ENCODE data around the gene CERKL.
A peak's percentile ranks its signal among the peaks of the same experiment; 100 is the strongest.

CERKL gene

DNA sequence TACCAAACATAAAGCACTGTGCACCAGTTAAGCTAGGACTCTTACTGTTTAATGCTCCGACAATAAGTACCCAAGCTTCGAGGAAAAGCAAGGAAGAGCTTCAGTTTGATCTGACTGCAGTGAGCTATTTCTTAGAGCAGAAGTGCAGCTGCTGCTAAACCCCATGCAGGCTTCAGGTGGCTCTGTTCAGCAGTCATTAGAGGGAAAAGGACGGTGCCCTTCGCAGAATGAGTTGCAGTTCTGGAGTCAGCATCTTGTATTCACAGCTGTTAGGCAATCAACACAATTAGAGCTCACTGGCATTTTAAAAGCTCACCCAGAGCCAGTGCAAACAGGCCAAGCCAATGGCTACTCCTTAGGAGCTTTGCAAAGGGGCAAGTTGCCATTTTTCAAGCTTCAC, 1.5 kb upstream of the CERKL start:
- no peak for DNase-seq (ENCODE audit: low read depth)
- no peak for TF ChIP-seq CTCF (conservative IDR thresholded peaks at IDR 0.05; ENCODE audit: low read depth, low read length)
- H3K4me3 ChIP-seq (ENCODE audit: low read depth, low read length) = no peak overlapping the region

GRCh38 chr2:181657379-181657778, 474 bp upstream of the CERKL start:
- DNase-seq (ENCODE audit: low read depth) = no peak
- H3K4me3 ChIP-seq (ENCODE audit: low read depth, low read length) = no peak overlapping the region
- no peak for TF ChIP-seq CTCF (conservative IDR thresholded peaks at IDR 0.05; ENCODE audit: low read depth, low read length)

GRCh38 chr2:181655519-181655918, 1.4 kb downstream of the CERKL start:
- TF ChIP-seq CTCF (conservative IDR thresholded peaks at IDR 0.05; ENCODE audit: low read depth, low read length) = no peak
- DNase-seq (ENCODE audit: low read depth) = peak; percentile 27
- H3K4me3 ChIP-seq (ENCODE audit: low read depth, low read length) = no peak overlapping the region

GRCh38 chr2:181649436-181649979, 7.4 kb downstream of the CERKL start:
- peak; percentile 56 for DNase-seq (ENCODE audit: low read depth)
- TF ChIP-seq CTCF (conservative IDR thresholded peaks at IDR 0.05; ENCODE audit: low read depth, low read length) = no peak
- H3K4me3 ChIP-seq (ENCODE audit: low read depth, low read length) = no peak overlapping the region

DNA sequence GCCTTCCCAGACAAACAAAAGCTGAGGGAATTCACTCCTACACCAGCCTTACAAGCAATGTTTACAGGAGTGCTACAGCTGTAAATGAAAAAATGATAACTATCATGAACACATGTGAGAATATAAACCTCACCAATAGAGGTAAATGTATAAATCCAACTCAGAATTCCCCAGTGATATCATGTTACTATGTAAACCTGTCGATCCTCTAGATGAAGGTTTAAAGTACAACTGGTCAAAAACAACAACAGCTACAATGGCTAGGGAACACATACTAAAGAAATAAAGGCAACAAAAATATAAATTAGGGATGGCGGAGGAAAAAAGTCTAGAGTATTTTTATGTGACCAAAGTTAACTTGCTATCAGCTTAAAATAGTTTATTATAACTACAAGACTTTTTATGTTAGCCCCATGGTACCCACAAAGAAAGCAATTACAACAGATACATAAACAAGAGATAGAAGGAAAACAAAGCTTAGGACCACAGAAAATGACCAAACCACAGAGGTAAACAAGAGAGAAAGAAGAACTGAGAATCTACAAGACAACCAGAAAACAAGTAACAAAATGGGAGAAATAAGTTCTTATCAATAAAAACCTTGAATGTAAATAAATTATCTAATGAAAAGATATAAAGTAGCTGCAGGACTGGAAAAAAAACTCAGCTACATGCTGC, 8.3 kb downstream of the CERKL start:
- TF ChIP-seq CTCF (conservative IDR thresholded peaks at IDR 0.05; ENCODE audit: low read depth, low read length) = no peak
- H3K4me3 ChIP-seq (ENCODE audit: low read depth, low read length) = no peak overlapping the region
- no peak for DNase-seq (ENCODE audit: low read depth)

- no peak overlapping the region for H3K4me3 ChIP-seq (ENCODE audit: low read depth, low read length)
- no peak for DNase-seq (ENCODE audit: low read depth)
- TF ChIP-seq CTCF (conservative IDR thresholded peaks at IDR 0.05; ENCODE audit: low read depth, low read length) = no peak
Measured at GRCh38 chr2:181646415-181646987, 10.4 kb downstream of the CERKL start.

GRCh38 chr2:181643151-181643550, 13.8 kb downstream of the CERKL start:
- TF ChIP-seq CTCF (conservative IDR thresholded peaks at IDR 0.05; ENCODE audit: low read depth, low read length) = no peak
- DNase-seq (ENCODE audit: low read depth) = no peak
- H3K4me3 ChIP-seq (ENCODE audit: low read depth, low read length) = no peak overlapping the region
